GM21723 (cell line): ENCODE data around the gene PALMD.

ENCODE experiments used
- ATAC-seq: cut with Tn5 transposase; IDR thresholded peaks from one replicate; pipeline ENCODE4 v1.9.1; 2021; ENCODE audit warnings: mild to moderate bottlenecking, moderate library complexity; ENCODE audit not compliant: unreplicated experiment

PALMD gene, protein sequence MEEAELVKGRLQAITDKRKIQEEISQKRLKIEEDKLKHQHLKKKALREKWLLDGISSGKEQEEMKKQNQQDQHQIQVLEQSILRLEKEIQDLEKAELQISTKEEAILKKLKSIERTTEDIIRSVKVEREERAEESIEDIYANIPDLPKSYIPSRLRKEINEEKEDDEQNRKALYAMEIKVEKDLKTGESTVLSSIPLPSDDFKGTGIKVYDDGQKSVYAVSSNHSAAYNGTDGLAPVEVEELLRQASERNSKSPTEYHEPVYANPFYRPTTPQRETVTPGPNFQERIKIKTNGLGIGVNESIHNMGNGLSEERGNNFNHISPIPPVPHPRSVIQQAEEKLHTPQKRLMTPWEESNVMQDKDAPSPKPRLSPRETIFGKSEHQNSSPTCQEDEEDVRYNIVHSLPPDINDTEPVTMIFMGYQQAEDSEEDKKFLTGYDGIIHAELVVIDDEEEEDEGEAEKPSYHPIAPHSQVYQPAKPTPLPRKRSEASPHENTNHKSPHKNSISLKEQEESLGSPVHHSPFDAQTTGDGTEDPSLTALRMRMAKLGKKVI

DNA sequence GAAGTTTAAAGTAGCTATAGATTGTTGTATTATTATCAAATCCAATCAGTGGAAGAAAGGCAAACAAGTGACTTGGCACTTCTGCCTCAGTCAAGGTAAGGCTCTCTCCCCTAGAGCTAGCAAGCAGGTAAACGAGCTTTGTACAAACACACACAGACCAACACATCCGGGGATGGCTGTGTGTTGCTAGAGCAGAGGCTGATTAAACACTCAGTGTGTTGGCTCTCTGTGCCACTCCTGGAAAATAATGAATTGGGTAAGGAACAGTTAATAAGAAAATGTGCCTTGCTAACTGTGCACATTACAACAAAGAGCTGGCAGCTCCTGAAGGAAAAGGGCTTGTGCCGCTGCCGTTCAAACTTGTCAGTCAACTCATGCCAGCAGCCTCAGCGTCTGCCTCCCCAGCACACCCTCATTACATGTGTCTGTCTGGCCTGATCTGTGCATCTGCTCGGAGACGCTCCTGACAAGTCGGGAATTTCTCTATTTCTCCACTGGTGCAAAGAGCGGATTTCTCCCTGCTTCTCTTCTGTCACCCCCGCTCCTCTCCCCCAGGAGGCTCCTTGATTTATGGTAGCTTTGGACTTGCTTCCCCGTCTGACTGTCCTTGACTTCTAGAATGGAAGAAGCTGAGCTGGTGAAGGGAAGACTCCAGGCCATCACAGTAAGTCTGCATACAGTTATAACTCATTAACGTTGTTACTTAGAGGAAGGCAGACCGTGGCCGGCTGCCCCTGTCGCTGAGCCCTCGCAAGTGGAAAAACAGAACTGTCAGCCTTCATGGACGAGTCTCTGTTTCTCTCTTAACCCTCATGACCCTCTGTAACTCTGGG is at the start of gene PALMD:
Gene PALMD, plus strand, starts transcription at position 415 of the 833 bp plus-strand sequence. Its CDS starts 205 bp downstream, at position 620.
- ATAC-seq = no peak

DNA sequence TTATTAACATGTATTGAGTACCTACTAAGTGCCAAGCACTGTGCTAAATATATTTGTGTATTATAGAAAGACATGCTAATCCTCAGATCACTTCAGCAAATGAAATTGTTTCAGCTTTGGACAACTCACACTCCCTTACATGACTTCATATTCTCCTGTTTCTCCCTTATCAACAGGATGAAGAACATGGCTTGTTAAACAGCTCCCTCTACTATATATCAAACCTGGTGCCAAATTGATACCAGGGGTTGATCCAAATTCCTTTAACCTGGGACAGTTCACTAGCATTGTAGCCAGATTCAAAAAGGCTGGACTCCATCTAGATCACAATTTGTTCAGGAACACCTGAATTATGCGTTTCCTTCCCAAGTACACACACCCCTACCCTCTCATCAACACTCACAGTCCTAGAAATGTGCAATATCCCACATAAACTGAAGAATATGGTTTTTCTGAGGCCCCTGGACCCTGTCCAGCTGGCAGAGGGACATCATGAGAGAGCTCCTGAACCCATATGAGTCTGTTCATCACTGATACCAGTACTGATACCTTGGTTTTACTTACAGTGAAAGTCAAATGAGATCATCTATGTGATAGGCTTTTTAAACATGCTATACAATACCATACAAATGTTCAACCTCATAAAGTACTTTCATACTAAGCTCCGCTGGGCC is 47.0 kb upstream of the PALMD start:
- ATAC-seq = no peak

DNA sequence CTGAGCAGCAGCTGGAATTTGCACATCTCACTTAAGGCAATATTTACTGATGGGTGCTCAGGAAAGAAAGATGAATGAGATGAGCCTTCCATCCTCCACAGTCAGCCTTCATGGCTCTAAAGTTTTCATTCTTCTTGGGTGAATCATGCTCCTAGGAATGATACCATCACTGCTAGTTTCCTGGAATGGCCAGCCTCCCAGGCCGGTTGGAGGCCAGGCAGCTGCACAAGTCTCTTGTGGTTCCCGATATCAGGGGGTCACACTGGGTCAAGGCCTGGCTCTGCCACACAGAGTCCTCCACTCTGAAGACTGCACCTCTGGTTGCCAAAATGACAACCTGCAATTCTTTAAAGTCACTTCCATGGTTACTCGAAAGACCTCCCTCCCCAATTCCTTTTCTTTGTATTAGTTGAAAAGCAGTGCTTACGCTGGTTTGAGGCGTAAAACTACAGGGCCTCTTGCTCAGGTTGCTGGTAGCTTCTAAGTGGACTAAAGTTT is 46.2 kb upstream of the PALMD start:
- ATAC-seq = no peak

DNA sequence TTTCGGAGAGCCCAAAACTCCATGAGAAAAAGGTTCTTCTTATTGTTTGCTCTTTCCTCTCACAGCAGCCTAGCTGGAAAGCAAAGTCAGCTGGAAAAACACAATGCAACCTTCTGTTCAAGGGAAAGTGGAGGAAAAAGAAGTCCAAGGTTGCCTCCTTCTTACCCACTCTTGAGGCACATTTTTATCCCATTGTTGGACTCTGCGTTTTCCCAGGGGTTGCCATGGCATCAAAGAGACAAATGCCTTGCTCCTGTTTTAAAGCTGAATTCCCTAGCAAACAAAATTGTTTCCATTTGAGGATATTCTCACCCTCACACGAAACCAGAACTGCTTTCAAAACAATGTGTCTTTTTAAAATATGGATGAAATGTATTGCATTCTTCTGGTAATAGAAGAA is 45.1 kb upstream of the PALMD start:
- ATAC-seq = no peak

DNA sequence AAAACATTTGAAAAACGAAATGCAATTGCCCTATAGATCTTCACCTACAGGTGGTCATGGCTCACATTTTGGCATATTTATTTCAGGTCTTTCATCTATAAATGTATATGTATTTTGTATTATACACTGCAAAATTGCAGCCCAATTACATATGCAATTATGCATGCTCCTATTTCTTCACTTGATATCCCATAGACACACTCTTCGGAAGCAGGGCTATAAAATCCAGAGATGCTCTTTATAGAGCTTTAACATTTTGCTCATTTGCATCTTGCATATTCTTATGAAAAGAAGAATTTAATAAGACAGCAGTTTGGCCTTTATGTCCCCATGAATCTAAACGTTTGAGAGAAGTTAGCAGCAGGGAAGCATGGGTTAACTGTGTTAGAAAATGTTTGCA is 44.7 kb upstream of the PALMD start:
- no peak for ATAC-seq

DNA sequence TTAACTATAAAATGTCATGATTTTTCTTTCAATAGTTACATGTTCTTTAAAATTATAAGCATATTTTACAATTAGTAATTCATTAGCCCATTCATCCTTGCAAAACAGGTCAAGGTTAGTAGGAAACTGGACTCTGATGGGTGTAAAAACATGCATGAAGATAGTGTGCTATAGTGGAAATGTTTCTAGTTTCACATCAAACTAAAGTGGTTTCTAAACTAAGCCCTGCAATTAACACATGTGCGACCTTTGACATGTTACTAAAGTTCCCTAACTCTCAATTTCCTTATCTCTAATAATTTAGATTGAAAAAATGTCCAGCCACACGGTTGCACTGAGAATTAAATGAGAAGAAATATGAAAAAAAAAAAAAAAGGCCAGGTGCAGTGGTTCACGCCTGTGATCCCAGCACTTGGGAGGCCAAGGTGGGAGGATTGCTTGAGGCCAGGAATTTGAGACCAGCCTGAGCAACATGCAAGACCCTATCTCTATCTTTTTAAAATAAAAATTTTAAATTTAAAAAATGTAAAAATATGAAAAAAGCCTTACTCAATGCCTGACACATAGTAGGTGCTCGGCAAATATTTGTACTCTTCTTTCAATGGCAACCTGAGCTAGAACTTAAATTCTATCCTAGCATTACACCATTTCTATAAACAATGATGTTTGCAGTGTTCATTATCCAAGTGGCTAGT is 44.1 kb upstream of the PALMD start:
- no peak for ATAC-seq

DNA sequence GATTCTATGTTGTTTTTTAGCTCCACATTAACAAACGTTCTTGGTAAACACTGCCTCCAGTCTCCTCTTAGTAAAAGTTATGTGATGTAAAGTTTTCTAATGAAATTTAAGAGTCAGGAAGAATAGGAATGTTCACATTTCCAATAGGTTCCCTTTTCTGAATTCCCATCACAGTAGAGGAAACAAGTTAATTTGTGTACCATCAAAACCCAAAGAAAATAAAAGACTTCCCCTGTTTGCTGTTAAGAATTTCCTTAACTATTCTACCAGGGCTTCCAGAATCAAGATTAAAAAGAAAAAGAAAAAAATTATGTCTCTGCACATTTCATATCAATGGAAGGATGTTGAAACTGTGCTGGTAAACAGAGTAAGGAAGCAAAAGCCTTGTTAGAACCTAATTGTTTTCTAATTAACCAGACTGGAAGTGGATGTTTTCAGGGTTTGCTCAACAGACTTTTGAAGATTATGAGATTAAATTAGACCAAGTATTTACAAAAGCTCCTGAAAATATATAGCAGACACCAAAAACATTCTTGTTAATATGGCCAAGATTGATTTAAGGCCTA is 43.4 kb upstream of the PALMD start:
- no peak for ATAC-seq

DNA sequence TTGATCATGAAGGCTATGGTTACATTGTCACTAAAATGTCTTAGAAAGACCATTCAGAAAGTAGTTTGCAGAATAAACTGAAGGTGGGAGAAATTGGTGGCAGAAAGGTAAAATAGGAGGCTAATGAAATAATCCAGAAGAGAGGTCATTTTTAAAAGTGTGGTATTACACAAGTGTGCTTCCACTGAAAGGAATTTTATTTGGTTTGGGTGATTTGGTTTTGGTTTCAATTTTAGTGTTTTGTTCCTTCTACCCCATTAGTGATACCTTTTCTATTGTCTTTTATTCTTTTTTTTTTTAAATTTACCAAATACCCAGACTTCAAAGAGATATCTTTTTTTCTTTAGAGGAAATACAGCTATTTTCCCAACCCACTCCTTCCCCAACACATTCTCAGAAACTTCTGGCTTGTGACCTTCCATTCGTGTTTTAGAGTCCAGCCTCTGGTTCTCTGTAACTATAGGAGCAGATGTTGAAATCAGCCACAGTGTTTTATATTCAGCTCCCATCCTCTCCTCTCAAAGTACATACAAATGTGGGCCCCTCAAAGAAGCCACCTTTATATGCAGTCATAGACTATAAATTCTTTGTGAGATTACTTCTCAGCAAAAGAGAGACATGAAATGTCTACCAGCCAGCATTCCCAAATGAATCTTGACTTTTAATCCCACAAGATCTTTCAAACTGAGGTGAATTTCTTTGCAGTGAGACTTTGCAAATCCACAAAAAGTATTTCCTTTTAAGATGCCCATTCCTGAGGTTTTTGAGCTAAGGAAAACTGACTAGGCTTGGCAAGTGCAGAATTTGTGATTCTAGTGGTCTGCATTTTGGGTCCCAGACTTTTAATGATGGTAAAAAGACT is 42.0 kb upstream of the PALMD start:
- ATAC-seq = no peak

DNA sequence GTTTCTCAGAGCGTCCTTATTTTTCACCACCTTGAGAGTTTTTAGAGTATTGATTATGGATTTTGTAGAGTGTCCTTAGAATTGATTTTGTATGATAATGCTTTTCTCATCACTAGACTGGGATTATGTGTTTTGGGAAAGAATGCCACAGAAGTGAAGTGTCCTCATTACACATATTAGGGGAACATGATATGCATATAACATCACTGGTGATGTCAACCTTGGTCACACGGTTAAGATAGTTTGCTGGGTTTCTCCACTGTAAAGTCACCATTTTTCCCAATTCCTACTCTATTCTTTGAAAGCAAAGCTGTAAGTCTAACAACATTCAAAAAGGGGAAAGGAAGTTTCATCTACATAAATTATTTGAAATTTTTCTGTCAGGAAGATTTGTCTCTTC is 39.6 kb upstream of the PALMD start:
- ATAC-seq = no peak

DNA sequence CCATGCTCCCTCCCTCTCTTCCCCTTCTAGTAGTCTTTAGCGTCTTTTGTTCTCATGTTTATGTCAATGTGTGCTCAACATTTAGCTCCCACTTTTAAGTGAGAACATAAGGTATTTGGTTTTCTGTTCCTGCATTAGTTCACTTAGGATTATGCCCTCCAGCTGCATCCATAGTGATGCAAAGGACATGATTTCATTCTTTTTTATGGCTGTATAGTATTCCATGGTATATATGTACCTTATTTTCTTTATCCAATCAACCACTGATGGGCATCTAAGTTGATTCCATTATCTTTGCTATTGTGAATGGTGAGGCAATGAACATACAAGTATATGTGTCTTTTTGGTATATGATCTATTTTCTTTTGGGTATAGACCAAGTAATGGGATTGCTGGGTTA is 38.3 kb upstream of the PALMD start:
- no peak for ATAC-seq

DNA sequence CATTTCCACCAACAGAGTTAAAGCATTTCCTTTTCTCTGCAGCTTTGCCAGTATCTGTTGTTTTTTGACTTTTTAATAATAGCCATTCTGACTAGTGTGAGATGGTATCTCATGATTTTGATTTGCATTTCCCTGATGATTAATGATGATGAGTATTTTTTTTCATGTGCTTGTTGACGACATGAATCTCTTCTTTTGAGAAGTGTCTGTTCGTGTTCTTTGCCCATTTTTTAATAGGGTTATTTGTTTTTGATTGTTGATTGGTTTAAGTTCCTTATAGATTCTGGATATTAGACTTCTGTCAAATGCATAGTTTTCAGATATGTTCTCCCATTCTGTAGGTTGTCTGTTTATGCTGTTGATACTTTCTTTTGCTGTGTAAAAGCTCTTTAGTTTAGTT is 37.9 kb upstream of the PALMD start:
- ATAC-seq = no peak

DNA sequence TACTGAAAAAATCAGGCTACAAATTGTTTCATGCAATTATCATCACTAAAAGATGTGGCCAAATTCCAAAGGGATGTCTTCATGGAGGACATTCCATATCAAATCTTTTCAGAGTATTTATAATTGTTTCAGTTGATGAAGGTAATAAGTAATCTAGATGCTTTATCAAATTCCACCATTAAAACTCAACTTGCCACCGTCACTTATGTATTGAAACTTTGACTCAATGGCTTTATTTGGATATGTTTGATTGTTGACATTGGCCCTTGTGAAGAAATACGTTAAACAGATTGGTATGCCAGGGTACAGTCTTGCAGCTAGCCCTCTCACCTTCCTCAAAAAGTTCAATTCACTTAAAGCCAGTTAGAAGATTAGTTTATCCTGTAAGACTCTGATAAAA is 32.2 kb upstream of the PALMD start:
- ATAC-seq = no peak

DNA sequence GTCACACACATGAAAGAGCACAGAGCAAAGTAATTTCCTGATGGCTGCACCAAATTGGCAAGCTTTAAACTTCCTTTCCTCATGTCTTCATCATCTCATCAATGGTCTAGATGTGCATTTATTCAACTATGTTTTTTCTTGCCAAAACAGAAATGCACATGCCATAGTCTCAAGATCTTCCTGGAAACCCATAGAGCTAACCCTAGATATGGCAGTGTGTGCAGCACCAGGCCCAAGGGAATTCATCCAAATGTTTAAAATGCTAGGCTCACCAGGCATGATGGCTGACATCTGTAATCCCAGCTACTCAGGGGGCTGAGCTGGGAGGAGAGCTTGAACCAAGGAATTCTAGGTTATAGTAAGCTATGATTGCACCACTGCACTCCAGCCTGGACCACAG is 31.2 kb upstream of the PALMD start:
- ATAC-seq = no peak

DNA sequence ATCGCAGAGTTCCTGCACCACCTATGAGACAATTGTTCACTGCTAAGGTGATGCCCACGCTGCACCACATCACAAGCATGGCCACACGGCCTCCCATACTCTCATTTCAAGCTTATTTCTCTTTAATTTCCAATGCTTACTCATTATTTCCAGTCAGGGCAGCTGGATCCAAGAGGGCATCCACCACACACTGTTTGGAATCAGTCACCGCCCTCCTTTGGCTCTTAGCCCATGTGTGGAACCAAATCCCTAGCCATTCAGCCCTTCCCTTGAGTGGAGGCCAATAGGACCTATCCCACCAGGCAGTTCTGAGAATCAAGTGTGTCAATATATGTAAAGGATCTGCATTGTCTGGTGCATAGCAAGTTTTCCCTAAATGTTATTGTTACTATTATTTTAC is 26.3 kb upstream of the PALMD start:
- ATAC-seq = no peak

DNA sequence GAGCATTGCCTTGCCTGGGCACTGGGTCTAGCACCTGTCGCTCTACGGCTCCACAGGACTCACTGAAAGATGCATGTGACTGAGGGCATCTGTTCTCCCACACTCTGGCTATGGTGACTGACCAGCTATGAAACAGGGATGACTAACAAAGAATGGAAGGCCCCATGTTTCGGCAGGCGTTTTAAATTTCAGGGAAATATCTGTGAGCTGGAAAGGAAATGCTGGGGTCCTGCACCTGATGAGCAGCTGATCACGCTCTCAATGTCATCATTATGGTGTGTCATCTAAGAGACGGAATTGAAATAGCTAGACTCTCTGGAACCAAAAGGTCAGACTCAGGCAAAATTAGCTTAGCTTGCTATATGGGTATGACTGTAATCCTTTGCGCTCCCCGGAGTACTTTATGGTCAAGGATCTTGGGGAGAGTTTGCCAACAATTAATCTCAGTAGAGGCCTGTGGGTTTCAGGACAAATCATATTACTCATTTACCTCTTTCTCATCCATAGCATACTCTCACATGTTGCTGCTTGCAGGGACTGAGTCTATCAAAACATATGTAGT is 24.5 kb upstream of the PALMD start:
- no peak for ATAC-seq

DNA sequence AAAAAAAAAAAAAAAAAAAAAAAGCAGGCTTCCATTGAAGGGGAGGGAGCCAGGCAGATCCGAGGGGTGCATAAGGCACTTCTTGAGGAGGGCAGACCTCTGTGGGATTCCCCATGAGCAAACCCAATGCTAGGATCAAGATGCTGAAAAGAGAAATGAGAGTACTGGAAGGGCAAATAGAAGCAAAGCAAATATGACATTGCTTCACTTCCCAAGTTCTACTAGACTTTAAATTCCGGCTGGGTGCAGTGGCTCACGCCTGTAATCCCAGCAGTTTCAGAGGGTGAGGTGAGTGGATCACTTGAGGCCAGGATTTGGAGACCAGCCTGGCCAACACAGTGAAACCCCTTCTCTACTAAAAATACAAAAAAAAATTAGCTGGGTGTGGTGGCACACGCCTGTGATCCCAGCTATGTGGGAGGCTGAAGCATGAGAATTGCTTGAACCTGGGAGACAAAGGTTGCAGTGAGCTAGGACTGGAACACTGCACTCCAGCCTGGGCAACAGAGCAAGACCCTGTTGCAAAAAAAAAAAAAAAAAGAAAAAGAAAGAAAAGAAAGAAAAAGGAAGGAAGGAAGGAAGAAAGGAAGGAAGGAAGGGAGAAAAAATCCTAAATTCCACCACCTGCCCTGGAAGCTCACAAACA is 23.1 kb upstream of the PALMD start:
- ATAC-seq = no peak

DNA sequence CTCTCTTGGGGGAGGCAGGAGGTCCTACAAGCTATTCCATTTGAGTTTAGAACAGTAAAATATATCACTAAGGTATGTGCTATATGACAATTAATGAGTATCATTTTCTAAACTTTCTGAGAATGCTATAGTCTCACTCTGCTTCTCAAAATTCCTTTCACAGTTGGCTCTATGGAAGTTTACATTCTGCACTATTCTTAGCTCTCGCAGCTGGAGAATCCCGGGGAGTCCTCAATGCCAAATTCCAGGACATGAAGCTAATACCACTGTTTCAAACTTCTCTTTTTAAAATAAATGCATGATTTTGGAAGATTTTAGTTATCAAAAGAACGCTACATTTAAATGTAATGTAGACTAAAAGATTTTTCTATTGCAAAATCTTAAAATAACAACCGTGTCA is 22.4 kb upstream of the PALMD start:
- ATAC-seq = no peak

DNA sequence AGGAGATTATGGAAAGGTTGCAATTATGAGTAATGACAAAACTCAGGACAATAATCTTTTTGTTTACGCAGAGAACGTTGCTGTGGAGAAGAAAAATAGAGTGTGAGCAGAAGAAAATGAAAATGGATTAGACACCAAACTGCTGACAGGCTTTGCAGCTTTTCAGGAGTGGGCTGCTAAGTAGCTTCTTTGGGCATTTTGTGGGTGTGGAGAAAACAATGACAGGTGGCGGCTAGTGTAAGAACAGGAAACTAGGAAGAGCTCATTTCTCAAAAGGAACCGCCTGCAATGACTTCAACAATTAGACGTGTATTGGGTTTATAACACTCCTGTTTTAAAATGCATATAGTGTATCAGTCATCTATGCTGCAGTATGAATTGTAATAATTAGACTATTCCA is 18.3 kb upstream of the PALMD start:
- no peak for ATAC-seq

DNA sequence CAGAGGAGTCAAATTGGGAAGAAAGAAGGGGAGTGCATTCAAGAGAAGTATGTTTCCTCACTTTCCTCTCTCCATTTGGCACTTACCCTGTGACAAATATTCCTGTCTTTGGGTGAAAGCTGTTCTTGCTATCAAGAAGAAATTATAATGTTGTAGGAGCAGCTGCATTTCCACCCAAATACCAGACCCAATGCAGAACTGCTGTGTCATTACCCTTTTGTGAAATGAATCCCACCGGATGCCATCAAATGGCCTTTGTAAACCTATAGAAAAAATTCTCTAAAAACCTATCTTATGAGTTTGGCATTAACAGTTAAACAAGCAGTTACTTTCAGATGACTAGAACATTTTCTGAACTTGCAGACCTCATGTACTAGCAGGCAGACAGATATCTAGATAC is 16.7 kb upstream of the PALMD start:
- ATAC-seq = no peak
